Pulmonary artery endothelial cell (primary cell): Measurements from ENCODE around the gene CBX8. TPM values are rescaled to one million over a fixed set of nuclear protein-coding genes. Genes with fewer than 3 reads are reported as not detected.

Experiments
- DNase-seq: peaks from one replicate; pipeline ENCODE4 v3.0.0-alpha.2; 2011; ENCODE audit warnings: low read depth, low spot score
- total RNA-seq: library from RNA; depleted of rRNA; stranded (reverse); fragments of >200 nt; gene quantifications from 2 replicates; pipeline ENCODE4 v1.2.3, GENCODE V29; 2014

Gene CBX8
- total RNA-seq, 1 donor from 2014 or later, result 1.4 TPM

DNA sequence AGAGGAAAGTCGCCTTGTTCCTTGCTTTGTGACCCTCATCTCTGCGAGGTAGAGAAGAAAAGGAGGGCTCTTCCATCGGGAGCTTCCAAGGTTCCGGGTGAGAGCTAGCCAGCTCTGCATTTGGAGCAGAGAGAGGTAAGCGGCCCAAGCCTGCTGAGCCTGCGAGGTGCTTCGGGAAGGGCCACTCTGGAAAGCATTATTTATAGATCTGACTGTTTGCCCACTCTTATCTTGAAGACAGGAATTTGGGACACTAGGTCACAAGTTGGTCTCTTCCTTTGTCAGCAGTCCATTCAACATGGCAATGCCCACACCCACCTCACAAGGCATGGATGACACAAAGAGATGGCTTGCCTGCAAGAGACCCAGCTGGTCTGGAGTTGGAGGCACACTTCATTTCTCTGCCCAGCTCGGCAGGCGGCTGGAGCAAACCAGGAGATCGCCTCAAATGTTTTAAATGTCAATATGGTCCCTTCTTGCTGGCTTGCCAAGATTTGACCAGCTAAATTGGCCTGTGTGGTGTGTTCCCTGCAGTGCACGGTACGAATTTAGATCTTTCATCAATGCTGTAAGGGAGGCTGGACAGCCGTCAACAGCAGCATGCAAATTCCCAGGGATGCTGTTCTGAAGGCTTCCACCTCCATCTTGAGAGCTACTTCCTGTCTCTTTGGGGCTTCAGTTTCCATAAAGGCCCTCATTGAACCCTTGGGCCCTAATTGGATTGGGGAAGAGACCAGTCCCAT, 22.8 kb upstream of the CBX8 start:
- DNase-seq, result no peak

DNA sequence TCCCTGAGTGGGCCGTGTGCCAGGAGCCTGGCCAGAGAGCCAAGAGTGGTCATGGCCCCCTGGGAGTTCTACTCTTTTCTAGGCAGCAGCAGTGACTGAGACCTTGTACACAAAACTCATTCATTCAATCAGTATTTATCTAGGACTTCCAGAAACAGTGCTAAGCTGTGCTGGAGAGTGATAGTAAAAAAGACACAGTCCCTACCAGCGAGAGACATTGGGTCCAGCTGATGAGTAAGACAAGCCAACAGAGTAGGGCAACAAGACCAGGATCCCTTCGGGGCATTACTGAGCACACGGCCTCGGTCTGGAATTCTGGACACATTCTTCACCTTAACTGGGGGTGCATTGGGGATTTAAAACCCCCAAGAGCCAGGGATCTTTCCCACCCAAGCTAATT, 22.2 kb upstream of the CBX8 start:
- no peak for DNase-seq

GRCh38 chr17:79818026-79818758, 21.3 kb upstream of the CBX8 start:
- no peak for DNase-seq

DNA sequence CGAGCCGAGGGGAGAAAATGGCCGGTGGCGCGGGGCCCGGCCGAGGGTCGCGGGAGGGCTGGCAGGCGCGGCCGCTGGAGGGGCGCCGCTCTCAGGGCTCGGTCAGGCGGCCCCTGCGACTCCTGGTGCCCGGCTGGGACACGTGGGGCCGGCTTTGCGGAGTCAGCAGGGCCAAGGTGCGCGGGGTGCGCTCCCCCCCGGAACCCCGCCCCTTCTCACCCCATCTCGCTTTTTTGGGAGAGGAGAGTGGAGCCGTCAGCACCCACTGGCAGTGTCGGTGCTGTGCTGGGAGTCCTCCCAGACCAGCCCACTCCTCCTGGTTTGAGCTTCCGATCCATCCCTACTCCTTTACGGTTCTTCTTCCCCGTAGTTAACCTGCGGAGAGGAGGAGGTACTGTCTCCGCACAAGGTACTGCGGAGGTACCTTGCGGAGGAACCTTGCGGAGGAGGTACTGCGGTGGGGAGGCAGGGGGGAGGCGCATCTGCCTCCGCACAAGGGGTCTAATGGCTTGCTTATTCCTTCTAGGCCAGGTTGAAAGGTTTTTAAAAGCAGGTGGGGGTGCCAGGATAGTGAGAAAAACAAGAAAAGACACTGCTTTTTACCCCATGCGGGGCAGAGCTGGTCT, 19.1 kb upstream of the CBX8 start:
- DNase-seq, result no peak

- DNase-seq, result no peak
These were observed 18.3 kb upstream of the CBX8 start for GRCh38 chr17:79814974-79815835.

DNA sequence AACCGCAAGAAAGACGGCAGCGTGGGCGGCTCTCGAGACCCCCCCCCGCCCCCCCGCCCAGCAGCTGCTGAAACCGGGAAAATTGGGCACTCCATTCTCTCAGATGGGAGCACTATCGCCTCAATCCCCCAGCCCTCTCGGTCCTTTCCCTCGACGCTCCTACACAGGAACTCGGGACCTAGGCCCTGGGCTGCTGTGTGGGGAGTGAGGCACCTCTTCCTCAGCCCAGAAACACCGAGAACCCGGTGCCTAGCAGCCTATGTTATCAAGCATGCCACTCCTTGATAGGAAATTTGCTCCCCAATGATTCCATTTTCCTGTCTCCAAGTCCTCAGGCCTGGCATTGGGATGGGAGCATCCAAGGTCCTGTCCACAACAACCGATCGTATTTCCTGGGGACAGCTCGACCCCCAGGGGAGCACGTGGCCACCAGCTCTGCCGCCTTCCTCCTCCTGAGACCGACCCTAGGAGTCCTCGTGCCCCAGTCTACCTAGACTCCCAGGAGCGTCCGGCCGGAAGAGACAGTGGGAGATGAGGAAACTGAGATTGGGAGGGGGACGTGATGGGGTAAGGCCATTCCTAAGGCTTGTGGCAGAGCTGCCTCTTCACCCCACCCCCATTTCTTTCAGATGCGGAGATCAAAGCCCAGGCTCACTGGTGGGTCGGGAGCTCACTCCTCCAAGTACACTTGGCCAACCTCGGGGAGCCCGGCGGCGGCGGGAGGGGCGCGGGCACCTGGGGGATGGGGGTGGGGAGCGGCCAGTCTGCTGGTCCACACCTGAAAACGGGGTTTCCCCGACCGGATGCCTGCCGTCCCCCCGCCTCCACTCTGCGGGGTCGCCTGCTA, 17.5 kb upstream of the CBX8 start:
- no peak for DNase-seq

DNA sequence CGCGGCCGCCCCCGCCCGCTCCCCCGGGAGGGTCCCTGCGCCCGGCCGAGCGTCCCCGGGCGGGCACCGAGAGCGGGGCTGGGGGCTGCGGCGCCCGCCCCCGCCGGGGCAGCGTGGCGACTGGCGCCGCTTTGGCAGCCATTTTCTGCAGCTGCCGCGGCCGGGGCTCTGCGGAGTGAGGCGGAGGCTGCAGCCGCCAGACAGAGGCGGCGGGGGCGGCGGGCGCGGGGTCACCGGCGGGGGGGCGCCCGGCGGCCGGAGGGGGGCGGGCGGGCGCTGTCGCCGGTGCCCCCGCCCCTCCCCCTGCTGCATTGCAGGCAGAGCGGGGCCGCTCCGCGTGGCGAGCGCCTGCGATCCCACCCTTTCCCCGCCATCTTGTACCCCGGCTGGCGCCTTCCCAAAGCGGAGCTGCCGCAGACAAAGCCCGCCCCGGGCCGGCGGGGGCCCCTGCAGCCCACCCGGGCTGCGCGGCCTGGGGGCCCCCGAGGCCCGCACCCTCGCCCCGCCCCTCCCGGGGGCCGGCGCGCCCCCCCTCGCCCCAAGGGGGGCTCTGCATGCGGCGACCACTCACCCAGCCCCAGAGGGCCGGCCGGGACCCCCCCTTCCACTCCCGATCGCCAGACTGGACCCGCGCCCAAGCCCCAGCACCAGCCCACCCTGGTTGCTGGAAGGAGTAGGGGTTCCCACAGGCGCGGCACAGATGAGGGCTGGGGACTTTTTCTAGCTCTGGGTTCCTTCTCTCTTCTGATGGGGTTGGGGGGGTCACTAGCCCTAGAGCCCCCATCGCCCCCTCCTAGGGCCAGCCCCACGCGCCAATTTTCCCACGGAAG, 16.6 kb upstream of the CBX8 start:
- DNase-seq, result no peak

DNA sequence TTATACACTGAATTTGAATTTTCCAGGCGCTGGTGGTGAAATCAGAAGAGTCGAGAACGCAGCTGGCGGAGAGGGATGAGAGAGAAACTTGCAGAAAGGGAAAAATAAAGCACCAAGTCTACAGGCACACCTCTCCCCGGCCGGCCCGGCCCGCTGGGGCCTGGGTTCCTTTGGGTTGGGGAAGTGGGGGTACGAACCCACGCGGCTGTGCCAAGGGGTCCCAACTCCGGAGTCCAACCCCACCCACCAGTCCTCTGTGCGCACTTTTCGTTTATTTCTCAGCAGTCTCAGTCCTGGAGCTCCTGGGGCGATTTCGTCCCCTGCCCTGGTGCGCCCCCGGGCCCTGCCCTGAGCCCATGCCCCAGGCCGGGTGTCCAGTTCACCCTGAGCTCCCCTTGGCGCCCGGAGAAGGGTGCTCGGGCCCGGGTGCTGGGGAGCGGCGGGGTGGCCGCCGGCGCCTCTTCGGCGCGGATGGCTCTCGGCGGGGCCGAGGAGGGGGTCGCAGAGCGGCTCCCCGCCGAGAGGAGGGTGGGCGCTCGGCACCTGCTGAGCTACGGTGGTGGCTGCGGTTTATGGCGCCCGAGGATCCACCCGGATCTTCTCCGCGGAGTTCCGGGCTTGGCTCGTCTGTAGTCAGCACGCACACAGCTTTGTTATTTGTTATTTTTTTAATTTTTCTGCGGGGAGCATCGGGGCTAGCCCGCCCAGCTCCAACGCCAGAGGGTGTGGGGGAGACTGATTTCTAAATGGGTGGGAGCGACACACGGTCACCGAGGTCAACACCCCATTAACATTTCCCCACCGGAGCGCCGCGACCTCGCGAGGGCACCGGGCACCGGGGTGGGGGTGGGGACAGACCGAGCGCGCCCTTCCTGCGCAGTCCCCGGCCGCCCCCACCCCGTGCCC, 15.7 kb upstream of the CBX8 start:
- DNase-seq, result no peak

DNA sequence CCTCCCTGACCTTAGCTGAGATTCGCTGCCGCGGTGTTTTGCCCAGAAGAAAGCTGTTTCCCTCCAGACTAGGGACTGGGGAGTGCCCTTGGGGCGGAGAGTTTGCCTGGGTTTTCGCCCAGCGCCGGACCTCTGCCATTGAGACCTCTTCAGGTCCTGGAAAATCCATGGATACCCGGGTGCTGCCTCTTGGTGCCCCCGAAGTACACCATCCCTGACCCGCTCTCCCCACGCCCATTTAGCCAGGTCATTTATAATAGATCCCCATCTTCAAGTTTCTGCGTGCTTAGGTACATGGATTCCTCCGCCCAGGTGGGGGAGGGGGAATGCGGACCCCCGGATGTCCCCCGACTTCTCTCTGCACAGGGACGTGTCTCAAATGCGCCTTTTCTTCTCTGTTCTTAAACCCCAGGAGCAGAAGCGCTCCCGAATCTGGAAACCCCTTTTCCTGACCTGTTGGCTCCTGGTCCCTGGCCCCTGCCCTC, 15.0 kb upstream of the CBX8 start:
- no peak for DNase-seq

DNA sequence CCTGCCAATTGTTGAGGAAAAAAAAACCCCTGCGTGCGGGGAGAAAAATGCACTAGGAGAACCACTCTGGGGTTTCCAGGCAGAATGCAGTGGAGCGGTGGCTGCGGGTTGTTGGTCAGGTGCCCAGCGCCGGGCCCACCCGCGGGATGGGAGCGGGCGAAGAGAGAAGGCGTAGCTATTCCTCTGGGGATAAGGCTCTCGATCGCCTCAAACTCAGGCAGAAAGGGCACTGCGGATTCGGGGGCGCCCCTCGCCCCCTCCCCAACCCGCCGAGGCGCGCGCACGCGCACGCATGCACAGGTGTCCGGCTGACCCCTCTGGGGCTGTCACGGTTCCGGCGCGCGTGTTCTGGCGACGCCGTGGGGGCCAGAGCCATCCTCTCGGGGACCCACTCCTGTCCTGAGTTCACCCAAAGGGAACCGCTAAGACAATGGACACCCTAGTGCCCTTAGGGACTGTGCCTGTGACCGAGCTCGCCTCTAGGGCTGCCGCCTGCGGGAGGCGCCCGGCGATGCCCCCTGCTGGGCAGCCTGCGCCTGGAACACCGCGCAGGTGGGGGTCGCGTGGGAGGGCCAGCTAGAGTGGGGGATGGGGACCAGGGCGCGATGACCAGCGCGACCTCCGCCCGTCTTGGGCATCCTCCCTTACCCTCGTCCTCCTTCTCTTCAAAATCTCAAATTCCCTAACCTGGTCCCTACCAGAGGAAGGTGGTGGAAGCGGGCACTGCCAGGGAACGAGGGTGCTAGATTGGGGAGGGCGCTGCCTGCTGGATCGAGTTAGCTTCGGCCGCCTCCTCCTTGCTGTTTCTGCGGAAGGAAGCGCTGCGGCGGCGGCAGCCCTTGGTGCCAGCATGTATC, 14.4 kb upstream of the CBX8 start:
- no peak for DNase-seq

GRCh38 chr17:79810130-79811010, 13.5 kb upstream of the CBX8 start:
- peak; percentile 29 for DNase-seq

DNA sequence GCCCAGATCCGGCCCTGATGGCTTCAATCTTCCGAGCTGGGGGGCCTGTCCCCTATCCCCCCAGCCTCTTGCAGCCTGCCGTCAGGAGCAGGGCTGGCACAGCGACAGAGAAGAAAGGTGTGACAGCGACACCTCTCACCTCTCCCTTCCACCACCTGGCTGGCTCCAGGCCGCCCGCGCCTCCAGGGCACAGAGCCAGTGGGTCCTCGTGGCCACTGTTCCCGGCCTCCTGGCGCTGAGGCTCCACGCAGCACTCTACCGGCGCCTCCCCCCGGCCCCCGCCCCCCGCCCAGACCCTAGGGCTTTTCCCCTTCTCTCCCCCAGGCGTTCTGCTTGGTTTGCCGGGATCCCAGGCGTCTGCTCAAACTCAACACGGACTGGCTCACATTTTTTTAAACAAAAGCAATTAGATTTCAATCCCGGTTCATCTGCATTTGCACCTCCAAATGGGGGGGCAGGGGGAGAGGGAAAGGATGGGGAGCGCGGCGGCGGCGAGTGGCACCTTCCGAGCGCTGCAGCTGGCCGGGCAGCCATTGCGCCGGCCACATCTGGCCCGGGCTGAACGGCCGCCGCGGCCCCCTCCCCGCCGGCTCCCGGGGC, 12.8 kb upstream of the CBX8 start:
- no peak for DNase-seq

DNA sequence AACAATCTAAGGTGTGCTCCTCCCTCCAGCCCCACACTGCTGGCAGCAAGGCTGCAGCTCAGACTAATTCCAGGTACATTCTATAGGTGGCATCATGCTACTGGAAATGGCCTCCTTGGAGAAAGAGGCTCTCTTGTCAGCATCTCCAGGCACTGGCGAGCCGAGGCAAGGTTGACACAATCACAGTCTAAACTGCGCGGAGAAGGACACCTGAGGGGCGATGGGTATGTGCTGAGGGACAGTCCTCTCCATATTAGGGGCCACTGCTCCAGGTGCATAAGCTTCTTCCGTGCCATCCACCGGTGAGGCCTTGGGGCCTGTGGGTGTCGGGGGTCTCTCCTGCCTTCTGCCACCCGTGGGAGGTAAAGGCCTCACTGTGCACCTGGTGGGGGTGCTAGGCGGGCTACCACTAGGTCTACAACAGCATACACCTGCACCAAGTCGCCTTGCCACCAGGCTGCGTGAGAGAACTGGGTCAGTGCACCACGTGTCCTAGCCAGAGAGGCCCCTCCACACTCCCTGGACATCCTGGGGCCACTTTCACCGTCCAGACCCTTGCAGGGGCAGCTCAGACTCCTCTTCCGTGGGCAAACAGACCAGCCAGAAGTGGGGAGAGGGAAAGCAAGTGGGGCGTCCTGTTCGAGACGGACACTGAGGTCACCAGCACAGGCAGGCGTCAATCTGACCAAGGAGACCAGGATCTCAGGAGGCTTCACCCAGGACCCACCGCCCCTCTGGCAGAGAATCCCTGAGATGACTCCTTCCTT, 12.1 kb upstream of the CBX8 start:
- DNase-seq, result no peak

DNA sequence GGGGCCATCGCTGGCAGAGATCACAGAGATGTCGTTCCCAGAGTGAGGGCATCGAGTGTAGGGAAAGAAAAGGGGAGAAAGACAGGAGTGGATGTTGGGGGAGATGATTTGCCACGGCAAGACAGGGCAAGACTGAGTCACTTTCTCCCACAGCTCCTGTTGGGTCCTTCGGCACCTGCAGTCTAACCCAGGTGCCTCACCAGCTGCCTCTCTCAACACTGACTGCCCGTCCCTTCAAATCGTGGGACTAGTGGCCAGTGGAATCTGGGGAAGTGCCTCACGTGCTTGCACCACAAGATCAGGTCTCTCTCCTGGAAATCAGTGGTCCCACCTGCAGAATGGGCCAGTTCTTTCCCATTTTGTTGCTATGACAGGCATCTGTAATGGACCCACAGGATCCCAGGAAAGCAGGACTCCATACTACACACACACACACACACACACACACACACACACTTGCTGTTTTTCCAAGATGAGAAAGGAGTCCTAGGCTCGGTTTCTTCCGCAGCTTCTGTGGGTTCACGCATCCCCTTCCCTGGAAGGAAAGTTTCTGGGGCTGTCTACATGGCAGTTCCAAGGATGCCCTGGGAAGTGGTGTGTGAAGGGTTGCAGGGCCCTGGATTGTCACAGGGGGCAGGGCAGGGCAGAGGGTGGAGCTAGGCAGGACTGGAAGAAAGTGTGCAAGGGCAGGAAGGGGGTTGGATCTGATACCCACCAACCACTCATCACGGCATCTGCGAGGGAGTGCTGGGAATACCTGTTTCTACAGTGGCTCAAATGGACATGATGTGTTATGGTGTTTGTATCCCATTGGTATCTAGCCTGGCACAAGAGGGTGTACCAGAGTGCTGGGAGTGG, 10.2 kb upstream of the CBX8 start:
- DNase-seq, result no peak

DNA sequence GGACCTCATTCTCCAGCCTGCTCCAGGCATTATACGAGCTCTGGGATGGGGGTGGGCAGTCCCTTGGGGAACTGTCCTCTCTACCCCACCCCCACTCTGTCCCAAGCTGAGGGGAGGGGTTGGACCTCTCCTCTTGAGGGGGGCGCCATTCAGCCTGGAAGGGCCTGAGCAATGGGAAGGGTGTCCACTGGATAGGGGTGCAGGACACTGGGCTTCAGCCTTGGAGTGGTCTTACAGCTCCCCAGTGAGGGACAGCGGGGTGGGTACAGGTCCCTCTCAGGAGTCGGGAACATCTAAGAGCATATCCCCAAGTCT, 9.5 kb upstream of the CBX8 start:
- no peak for DNase-seq
